HepG2 (cell line): ENCODE measurements around the gene TUBB2B. TPM values are rescaled to one million over a fixed set of nuclear protein-coding genes. Genes with fewer than 3 reads are reported as not detected.

Source experiments
- GTF3A ChIP-seq: sonication (generic); formaldehyde crosslinking; conservative IDR thresholded peaks from 2 replicates; pipeline ENCODE4 v1.4.0; 2020; ENCODE audit warnings: mild to moderate bottlenecking, missing genetic modification reagents
- MIER3 ChIP-seq: IDR thresholded peaks from 2 replicates; pipeline ENCODE4 v1.6.1; 2016; ENCODE audit warnings: missing compliant biosample characterization, borderline replicate concordance
- REPIN1 ChIP-seq: sonication (generic); formaldehyde crosslinking; IDR thresholded peaks from 2 replicates; pipeline ENCODE4 v1.8.0; 2022; ENCODE audit warnings: missing genetic modification reagents, low read depth, mild to moderate bottlenecking, borderline replicate concordance
- SIX4 ChIP-seq: sonication (generic); formaldehyde crosslinking; IDR thresholded peaks from 2 replicates; pipeline ENCODE4 v1.4.0; 2020; ENCODE audit warnings: missing genetic modification reagents
- YY1 ChIP-seq: IDR thresholded peaks from 2 replicates; pipeline ENCODE4 v1.6.1; 2011; ENCODE audit warnings: low read length, low read depth, moderate library complexity, mild to moderate bottlenecking; ENCODE audit not compliant: insufficient read depth, insufficient replicate concordance
- ZFP1 ChIP-seq: IDR thresholded peaks from 2 replicates; pipeline ENCODE4 v1.6.1; 2016
- ZNF225 ChIP-seq: sonication (generic); formaldehyde crosslinking; IDR thresholded peaks from 2 replicates; pipeline ENCODE4 v1.4.0; 2020; ENCODE audit warnings: mild to moderate bottlenecking, missing genetic modification reagents
- ZNF367 ChIP-seq: sonication (generic); formaldehyde crosslinking; IDR thresholded peaks from 2 replicates; pipeline ENCODE4 v1.4.0; 2020; ENCODE audit warnings: missing genetic modification reagents, borderline replicate concordance
- ZNF430 ChIP-seq: sonication (generic); formaldehyde crosslinking; IDR thresholded peaks from 2 replicates; pipeline ENCODE4 v1.9.0; 2021; ENCODE audit warnings: mild to moderate bottlenecking, missing genetic modification reagents
- ZNF674 ChIP-seq: sonication (generic); formaldehyde crosslinking; IDR thresholded peaks from 2 replicates; pipeline ENCODE4 v1.5.0; 2020; ENCODE audit warnings: low read depth, mild to moderate bottlenecking, missing genetic modification reagents
- ZNF788 ChIP-seq: sonication (generic); formaldehyde crosslinking; IDR thresholded peaks from 2 replicates; pipeline ENCODE4 v1.5.0; 2020; ENCODE audit warnings: mild to moderate bottlenecking, missing genetic modification reagents, borderline replicate concordance
- ZSCAN22 ChIP-seq: sonication (generic); formaldehyde crosslinking; IDR thresholded peaks from 2 replicates; pipeline ENCODE4 v1.4.0; 2020; ENCODE audit warnings: mild to moderate bottlenecking, missing genetic modification reagents
- polyA plus RNA-seq, 8 experiments: library from polyadenylated mRNA; depleted of rRNA in 3 of 8; stranded (reverse) in 7 of 8; unstranded in 1 of 8; fragments of >200 nt; fragmentation: Illumina TruSeq in 4 of 8; extraction: Trizol in 4 of 8; gene quantifications; 2 replicates each; pipeline versions ENCODE4 v1.2.1 to v1.2.3, GENCODE V29; 2011 to 2016; ENCODE audit warnings: low read depth in 4 of 8, missing spikeins in 1 of 8, mixed read lengths in 1 of 8; ENCODE audit not compliant: insufficient read depth in 1 of 8
- total RNA-seq, 5 experiments: library from RNA; depleted of rRNA; stranded (reverse); fragments of >200 nt; fragmentation: Illumina TruSeq; extraction: Trizol; gene quantifications; 2 replicates each; pipeline ENCODE4 v1.2.3, GENCODE V29; 2016; ENCODE audit warnings: low read depth in 1 of 5
- TF ChIP-seq, protein P1 (sequence below): sonication (generic); formaldehyde crosslinking; IDR thresholded peaks from 2 replicates; pipeline ENCODE4 v1.5.1; 2020; ENCODE audit warnings: missing genetic modification reagents, mild to moderate bottlenecking, borderline replicate concordance
- TF ChIP-seq, protein P2 (sequence below): sonication (generic); formaldehyde crosslinking; IDR thresholded peaks from 2 replicates; pipeline ENCODE4 v1.4.0; 2020; ENCODE audit warnings: missing genetic modification reagents, borderline replicate concordance
- TF ChIP-seq, protein P3 (sequence below): sonication (generic); formaldehyde crosslinking; IDR thresholded peaks from 2 replicates; pipeline ENCODE4 v1.4.0; 2020; ENCODE audit warnings: missing genetic modification reagents, borderline replicate concordance
- TF ChIP-seq, protein P4 (sequence below): sonication (generic); formaldehyde crosslinking; IDR thresholded peaks from 2 replicates; pipeline ENCODE4 v1.5.0; 2020; ENCODE audit warnings: mild to moderate bottlenecking, missing genetic modification reagents, borderline replicate concordance

Gene TUBB2B
- total and polyA plus RNA-seq, 2 of the 13 experiments (the other 11 are each of a cell fraction or from before 2014, with no cell fraction given): 10.3 to 23.6 TPM

DNA sequence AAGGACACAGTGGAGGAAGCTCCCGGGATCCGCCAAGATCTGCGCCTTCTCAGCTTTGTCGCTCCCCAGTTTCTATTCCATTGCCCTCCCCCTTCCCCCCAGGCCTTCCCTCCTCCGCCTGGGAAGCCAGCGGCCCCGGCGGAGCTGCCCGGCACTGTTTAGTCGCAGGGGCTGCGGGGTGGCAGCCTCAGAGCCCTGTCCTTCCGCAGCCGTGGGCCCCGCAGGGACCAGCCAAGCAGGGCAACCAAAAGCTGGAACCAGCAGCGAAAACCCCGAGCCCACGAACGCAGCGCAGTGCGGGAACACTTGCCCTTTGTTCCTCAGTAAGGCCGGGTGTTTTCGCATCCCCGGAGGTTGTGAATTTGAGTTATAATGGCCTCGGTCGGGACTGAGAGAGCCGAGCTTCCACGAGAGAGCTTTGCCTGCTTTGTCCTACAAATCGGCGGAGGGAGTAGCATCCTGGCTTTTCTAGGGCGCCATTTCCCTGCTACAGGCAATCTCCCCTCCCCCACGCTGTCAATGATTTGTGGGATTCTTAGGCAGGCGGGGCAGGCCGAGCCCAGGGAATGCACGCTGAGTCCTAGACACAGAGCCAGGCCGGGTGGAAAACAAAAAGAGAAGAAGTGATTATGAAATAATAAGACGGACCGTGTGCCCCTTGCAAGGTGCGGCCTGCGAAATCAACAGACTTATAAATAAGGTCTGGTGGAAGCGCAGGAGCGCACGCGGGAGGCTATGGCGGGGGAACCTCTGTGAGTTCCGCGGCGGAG lies 4.0 kb upstream of the TUBB2B start (continued):
- TF ChIP-seq GTF3A (CRISPR knock-in tag): no peak
- TF ChIP-seq ZFP1 (CRISPR knock-in tag): peak; percentile 47; the same call in 1 of the 2 replicates
- TF ChIP-seq, protein P1, sequence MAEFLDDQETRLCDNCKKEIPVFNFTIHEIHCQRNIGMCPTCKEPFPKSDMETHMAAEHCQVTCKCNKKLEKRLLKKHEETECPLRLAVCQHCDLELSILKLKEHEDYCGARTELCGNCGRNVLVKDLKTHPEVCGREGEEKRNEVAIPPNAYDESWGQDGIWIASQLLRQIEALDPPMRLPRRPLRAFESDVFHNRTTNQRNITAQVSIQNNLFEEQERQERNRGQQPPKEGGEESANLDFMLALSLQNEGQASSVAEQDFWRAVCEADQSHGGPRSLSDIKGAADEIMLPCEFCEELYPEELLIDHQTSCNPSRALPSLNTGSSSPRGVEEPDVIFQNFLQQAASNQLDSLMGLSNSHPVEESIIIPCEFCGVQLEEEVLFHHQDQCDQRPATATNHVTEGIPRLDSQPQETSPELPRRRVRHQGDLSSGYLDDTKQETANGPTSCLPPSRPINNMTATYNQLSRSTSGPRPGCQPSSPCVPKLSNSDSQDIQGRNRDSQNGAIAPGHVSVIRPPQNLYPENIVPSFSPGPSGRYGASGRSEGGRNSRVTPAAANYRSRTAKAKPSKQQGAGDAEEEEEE (CRISPR knock-in tag): no peak
- peak; percentile 58; the same call in 1 of the 2 replicates for TF ChIP-seq ZNF430 (CRISPR knock-in tag)
- TF ChIP-seq ZNF788 (CRISPR knock-in tag): peak; percentile 82; the same call in 1 of the 2 replicates
- 0 out of 2 replicates have a peak, but pooled peaks have one; percentile 41 for TF ChIP-seq ZNF674 (CRISPR knock-in tag)
- TF ChIP-seq ZNF367 (CRISPR knock-in tag): no peak
- 0 out of 2 replicates have a peak, but pooled peaks have one; percentile 10 for TF ChIP-seq SIX4 (CRISPR knock-in tag)
- TF ChIP-seq YY1: peak; percentile 92
- TF ChIP-seq, protein P2, sequence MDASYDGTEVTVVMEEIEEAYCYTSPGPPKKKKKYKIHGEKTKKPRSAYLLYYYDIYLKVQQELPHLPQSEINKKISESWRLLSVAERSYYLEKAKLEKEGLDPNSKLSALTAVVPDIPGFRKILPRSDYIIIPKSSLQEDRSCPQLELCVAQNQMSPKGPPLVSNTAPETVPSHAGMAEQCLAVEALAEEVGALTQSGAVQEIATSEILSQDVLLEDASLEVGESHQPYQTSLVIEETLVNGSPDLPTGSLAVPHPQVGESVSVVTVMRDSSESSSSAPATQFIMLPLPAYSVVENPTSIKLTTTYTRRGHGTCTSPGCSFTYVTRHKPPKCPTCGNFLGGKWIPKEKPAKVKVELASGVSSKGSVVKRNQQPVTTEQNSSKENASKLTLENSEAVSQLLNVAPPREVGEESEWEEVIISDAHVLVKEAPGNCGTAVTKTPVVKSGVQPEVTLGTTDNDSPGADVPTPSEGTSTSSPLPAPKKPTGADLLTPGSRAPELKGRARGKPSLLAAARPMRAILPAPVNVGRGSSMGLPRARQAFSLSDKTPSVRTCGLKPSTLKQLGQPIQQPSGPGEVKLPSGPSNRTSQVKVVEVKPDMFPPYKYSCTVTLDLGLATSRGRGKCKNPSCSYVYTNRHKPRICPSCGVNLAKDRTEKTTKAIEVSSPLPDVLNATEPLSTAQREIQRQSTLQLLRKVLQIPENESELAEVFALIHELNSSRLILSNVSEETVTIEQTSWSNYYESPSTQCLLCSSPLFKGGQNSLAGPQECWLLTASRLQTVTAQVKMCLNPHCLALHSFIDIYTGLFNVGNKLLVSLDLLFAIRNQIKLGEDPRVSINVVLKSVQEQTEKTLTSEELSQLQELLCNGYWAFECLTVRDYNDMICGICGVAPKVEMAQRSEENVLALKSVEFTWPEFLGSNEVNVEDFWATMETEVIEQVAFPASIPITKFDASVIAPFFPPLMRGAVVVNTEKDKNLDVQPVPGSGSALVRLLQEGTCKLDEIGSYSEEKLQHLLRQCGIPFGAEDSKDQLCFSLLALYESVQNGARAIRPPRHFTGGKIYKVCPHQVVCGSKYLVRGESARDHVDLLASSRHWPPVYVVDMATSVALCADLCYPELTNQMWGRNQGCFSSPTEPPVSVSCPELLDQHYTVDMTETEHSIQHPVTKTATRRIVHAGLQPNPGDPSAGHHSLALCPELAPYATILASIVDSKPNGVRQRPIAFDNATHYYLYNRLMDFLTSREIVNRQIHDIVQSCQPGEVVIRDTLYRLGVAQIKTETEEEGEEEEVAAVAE: 0 out of 2 replicates have a peak, but pooled peaks have one; percentile 56
- peak; percentile 73; the same call in 1 of the 2 replicates for TF ChIP-seq ZNF225 (CRISPR knock-in tag)
- TF ChIP-seq REPIN1: peak; percentile 81
- TF ChIP-seq ZSCAN22 (CRISPR knock-in tag): no peak
- TF ChIP-seq, protein P3, sequence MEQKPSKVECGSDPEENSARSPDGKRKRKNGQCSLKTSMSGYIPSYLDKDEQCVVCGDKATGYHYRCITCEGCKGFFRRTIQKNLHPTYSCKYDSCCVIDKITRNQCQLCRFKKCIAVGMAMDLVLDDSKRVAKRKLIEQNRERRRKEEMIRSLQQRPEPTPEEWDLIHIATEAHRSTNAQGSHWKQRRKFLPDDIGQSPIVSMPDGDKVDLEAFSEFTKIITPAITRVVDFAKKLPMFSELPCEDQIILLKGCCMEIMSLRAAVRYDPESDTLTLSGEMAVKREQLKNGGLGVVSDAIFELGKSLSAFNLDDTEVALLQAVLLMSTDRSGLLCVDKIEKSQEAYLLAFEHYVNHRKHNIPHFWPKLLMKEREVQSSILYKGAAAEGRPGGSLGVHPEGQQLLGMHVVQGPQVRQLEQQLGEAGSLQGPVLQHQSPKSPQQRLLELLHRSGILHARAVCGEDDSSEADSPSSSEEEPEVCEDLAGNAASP (CRISPR knock-in tag): no peak
- TF ChIP-seq MIER3: no peak; the same call in 1 of the 2 replicates
- TF ChIP-seq, protein P4, sequence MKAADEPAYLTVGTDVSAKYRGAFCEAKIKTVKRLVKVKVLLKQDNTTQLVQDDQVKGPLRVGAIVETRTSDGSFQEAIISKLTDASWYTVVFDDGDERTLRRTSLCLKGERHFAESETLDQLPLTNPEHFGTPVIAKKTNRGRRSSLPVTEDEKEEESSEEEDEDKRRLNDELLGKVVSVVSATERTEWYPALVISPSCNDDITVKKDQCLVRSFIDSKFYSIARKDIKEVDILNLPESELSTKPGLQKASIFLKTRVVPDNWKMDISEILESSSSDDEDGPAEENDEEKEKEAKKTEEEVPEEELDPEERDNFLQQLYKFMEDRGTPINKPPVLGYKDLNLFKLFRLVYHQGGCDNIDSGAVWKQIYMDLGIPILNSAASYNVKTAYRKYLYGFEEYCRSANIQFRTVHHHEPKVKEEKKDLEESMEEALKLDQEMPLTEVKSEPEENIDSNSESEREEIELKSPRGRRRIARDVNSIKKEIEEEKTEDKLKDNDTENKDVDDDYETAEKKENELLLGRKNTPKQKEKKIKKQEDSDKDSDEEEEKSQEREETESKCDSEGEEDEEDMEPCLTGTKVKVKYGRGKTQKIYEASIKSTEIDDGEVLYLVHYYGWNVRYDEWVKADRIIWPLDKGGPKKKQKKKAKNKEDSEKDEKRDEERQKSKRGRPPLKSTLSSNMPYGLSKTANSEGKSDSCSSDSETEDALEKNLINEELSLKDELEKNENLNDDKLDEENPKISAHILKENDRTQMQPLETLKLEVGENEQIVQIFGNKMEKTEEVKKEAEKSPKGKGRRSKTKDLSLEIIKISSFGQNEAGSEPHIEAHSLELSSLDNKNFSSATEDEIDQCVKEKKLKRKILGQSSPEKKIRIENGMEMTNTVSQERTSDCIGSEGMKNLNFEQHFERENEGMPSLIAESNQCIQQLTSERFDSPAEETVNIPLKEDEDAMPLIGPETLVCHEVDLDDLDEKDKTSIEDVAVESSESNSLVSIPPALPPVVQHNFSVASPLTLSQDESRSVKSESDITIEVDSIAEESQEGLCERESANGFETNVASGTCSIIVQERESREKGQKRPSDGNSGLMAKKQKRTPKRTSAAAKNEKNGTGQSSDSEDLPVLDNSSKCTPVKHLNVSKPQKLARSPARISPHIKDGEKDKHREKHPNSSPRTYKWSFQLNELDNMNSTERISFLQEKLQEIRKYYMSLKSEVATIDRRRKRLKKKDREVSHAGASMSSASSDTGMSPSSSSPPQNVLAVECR: peak; percentile 60; the same call in 1 of the 2 replicates
